HG03139 (cell line): ENCODE results near the gene ESYT2.
"Not testable (repeated sequence)": the region's sequence is repeated elsewhere in the genome, so short reads cannot be mapped to it uniquely, and the experiment has no call there.

Source experiments
- ATAC-seq: cut with Tn5 transposase; IDR thresholded peaks from one replicate; pipeline ENCODE4 v1.9.1; 2021; ENCODE audit not compliant: unreplicated experiment

ESYT2 gene, protein sequence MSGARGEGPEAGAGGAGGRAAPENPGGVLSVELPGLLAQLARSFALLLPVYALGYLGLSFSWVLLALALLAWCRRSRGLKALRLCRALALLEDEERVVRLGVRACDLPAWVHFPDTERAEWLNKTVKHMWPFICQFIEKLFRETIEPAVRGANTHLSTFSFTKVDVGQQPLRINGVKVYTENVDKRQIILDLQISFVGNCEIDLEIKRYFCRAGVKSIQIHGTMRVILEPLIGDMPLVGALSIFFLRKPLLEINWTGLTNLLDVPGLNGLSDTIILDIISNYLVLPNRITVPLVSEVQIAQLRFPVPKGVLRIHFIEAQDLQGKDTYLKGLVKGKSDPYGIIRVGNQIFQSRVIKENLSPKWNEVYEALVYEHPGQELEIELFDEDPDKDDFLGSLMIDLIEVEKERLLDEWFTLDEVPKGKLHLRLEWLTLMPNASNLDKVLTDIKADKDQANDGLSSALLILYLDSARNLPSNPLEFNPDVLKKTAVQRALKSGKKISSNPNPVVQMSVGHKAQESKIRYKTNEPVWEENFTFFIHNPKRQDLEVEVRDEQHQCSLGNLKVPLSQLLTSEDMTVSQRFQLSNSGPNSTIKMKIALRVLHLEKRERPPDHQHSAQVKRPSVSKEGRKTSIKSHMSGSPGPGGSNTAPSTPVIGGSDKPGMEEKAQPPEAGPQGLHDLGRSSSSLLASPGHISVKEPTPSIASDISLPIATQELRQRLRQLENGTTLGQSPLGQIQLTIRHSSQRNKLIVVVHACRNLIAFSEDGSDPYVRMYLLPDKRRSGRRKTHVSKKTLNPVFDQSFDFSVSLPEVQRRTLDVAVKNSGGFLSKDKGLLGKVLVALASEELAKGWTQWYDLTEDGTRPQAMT

DNA sequence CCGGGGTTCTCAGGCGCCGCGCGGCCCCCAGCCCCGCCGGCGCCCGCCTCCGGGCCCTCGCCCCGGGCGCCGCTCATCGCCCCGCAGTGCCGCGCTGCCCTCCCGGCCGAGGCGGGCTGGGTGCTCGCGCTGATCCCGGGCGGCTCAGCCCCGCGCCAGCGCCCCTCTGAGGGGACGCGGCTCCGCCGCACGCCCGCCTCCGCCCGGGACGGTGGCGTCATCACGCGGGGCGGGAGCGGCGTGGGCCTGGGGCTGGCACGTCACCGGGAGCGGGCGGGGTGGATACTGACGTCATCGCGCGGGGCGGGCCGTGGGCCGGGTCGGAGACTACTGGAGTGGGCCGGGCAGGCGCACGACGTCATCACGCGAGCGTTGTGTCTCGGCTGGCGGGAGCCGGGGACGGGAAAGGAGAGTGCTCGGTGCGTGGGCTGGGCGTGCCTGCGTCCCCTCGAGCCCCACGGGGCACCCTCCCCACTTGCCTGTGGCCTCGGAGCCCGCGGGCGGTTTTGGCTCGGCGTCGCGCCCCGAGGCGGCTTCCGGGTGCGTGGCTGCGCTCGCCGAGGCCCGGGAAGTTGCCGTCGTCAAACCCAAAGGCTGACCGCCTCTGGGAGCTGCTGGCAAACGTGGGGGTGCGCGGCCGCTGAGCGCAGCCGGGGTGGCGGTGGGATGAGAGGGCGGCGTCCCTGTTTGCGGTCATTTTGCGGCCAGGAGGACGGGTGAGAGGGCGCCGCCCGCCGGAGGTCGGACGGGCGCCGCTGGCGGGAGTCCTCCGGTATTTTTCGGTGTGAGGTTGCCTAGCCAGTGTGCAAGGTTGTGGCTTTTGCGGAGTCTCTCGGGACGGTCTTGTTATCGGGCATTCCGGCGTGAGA, at the start of gene ESYT2:
ESYT2 (minus strand) TSS at position 168 of the 869 bp plus-strand sequence; CDS start at position 77, 91 bp downstream.
- peak; percentile 81 for ATAC-seq

DNA sequence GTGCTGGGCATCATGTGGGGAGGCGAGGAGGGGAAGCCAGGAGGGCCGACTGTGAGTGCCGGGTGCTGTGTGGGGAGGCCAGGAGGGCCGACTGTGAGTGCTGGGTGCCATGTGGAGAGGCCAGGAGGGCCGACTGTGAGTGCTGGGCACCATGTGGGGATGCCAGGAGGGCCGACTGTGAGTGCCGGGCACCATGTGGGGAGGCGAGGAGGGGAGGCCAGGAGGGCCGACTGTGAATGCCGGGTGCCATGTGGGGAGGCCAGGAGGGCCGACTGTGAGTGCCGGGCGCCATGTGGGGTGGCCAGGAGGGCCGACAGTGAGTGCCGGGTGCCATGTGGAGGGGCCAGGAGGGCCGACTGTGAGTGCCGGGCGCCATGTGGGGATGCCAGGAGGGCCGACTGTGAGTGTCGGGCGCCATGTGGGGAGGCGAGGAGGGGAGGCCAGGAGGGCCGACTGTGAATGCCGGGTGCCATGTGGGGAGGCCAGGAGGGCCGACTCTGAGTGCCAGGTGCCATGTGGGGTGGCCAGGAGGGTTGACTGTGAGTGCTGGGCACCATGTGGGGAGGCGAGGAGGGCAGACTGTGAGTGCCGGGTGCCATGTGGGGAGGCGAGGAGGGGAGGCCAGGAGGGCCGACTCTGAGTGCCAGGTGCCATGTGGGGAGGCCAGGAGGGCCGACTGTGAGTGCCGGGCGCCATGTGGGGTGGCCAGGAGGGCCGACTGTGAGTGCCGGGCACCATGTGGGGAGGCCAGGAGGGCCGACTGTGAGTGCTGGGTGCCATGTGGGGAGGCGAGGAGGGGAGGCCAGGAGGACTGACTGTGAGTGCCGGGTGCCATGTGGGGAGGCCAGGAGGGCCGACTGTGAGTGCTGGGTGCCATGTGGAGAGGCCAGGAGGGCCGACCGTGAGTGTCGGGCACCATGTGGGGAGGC, 49.1 kb upstream of the ESYT2 start:
- ATAC-seq: not testable (repeated sequence)

DNA sequence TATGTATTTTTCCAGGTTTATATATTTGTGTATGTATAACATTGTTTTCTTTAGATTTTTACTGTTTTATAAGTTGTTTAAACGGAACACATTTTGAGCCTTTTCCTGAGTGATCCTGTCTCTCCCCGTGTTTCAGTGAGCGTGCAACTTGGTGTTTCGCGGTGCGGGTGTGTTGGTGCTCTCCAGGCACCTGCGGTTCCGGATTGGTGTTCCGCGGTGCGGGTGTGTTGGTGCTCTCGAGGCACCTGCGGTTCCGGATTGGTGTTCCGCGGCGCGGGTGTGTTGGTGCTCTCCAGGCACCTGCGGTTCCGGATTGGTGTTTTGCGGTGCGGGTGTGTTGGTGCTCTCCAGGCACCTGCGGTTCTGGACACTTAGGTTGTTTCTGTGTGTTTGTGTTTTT, 47.7 kb upstream of the ESYT2 start:
- ATAC-seq: no peak

DNA sequence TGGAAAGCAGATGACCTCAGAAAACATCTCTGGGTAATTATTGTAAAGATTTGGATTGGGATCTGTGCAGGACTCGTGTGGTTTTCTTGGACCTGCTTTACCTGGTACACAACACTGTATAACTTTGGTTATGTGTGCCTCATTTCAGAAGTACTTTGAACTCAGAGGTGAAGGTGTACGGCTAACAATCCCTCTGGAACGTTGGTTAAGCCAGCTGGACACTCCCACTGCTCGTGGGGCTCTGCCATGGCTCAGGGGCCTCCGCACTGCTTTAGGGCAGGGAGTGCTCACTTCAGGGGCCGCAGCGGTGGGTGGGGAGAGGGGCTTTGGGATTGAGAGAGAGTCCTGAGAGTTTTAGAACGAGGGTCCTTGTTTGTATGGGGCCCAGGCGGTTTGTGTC, 40.6 kb upstream of the ESYT2 start:
- no peak for ATAC-seq

DNA sequence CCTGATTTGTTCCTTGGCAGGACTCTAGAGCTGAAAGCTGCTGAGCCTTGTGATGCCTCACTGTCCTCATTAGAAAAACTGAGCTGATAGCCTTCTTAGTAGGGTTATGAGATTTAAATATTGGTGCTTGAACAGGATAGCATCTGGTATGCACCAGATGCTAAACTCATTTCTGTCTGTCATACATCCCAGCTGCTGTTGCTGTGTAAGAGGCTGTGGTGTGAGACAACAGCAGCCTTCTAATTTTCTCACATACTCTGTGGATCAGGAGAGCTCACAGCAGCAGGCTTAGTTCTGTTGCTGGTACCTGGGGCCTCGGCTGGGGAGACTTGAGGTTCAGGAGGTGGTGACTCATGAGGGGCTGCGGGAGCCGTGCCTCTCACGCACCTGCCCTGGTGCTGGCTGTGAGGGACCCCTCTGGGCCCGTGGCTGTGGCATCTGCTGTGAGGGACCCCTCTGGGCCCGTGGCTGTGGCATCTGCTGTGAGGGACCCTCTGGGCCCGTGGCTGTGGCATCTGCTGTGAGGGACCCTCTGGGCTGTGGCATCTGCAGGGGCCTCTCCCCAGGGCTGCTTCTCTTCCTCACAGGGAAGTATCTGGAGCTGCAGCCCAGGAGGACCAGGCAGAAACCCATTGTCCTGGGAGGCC, 39.6 kb upstream of the ESYT2 start:
- ATAC-seq: no peak

DNA sequence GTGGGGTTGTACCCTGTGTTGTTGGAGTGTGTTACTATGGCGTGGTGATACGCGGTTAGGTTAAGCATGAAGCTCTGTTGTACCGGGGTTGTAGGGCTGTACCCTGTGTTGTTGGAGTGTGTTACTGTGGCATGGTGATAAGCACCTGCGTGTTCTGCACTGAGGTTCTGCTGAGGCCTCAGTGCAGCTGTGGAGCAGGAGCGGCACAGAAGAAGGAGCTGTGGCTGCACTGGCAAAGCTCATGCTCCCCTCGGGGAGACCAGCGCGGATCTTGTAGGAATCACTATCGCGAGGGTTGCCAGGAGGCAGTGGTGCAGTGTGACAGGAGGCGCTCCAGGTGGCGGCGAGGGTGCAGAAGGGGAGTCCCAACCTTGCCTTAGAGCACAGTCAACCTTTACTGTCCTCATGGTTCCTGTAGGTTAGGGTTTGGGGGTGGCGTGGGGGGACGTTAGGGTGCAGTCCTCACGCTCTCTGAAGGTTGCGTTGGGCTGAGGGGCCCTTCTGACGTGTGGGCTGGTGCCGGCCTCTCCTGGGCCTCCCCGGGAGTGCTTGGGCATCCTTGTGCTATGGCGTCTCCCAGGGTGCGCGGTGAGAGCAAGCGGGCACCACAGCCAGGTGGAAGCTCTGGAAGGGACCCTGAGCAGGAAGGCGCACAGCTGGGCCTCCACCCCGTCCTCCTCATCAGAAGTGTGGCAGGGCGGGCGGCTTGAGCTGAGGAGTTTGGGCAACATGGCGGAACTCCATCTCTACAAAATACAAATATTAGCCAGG, 38.1 kb upstream of the ESYT2 start:
- ATAC-seq: no peak

DNA sequence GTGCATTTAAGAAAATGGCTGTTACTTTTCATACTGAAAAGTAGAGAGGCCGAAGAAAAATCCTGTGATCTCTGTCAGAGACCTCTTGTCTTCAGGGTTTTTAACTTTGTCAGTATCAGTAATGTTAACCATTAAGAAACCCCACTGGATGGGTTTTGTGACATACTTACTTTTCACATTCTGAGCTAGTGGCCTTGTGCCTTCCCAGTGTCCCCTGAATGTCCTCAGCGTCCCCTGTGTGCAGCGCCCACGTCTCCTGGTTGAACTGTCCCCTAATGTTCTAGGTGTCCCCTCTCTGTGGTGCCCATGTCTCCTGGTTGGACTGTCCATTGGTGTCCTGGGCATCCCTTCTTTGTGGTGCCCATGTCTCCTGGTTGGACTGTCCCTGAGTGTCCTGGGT, 36.7 kb upstream of the ESYT2 start:
- no peak for ATAC-seq

DNA sequence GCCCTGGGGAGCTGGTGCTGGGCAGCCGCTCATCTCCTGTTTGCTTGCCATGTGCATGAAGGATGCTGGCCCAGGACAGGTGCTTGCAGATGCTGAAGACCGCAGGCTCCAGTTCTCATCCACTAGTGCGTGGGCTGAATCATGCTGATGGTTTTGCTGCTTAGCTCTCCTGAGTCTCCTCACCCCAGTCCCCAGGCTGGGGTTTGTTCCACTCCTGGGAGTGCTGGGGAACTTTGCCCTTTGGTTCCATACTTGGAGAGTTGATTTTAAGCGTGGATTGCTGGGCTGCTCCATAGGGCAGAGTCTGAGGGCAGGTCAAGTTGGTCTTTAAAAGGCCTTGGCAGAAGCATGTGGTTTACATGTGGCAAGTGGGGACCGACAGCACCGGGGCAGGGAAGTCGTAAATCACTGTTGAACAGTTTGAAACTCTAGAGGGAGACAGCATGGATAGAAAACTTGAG, 36.2 kb upstream of the ESYT2 start:
- no peak for ATAC-seq

DNA sequence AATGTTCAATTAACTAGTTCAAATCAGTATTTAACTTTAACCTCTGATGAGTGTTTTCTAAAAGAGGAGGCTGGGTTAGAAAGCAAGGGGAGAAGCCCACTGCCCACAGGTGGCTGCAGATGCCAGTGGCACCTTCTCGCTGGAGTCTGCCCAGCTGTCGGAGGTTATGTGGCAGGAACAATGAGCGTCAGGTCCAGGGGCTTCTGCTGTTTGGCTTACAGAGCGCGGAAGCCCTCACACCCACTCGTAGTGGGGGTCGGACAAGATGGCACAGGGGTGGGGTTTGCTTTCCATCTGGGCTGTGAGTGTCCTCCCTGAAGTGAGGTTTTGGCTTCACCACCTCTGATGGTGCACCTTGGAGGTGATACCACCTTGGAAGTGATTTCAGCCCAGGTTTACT, 35.5 kb upstream of the ESYT2 start:
- ATAC-seq: no peak

DNA sequence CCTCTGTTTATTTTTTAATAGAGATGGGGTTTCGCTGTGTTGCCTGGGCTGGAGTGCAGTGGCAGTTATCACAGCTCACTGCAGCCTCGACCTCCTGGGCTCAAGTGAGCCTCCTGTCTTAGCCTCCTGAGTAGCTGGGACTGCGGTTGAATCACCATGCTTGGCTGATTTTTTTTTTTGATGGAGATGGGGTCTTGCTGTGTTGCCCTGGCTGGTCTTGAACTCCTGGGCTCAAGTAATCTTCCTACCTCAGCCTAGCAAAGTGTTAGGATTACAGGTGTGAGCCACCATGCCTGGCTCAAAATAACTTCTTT, 35.2 kb upstream of the ESYT2 start:
- no peak for ATAC-seq

DNA sequence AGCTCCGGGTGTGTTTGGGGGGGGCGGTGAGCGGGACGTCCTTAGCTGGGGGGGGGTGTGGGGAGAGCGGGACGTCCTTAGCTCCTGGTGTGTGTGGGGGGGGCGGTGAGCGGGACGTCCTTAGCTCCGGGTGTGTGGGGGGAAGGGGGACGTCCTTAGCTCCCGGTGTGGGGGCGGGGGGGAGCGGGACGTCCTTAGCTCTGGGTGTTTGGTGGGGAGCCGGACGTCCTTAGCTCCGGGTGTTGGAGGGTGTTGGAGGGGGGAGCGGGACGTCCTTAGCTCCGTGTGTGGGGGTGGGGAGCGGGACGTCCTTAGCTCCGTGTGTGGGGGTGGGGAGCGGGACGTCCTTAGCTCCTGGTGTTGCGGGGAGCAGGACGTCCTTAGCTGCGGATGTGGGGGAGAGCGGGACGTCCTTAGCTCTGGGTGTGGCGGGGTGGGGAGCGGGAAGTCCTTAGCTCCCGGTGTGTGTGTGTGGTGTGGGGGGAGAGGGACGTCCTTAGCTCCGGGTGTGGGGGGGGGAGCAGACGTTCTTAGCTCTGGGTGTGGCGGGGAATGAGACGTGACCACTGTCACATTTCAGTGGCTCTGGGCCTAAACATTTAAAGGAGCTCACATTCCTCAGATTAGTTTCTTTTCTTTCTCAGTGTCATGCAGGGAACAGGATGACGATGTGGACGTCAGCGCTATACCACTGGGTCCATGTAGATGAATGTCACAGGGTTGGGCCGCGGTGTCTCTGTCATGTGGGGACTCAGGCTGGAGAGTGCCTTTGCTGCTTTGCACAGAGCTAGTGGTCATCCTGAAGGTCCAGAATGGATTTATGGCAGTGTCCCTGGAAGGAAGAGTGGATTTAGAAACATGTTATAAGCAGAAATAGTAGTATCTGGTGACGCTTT, 34.5 kb upstream of the ESYT2 start:
- ATAC-seq: peak; percentile 40

DNA sequence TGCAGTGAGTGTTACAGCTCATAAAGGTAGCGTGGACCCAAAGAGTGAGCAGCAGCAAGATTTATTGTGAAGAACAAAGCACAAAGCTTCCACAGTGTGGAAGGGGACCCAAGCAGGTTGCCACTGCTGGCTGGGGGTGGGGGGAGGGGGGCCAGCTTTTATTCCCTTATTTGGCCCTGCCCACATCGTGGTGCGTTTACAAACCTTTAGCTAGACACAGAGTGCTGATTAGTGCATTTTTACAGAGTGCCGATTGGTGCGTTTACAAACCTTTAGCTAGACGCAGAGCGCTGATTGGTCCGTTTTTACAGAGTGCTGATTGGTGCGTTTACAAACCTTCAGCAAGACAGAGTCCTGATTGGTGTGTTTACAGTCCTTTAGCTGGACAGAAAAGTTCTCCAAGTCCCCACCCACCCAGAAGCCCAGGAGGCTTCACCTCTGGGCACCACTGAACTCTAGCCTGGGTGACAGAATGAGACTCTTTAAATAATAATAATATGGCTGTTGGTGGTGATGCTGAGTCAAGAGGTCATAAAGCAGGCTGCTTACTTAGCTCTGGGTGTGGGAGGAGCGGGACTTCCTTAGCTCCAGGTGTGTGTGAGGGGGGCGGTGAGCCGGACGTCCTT, 33.8 kb upstream of the ESYT2 start:
- ATAC-seq: peak; percentile 50

DNA sequence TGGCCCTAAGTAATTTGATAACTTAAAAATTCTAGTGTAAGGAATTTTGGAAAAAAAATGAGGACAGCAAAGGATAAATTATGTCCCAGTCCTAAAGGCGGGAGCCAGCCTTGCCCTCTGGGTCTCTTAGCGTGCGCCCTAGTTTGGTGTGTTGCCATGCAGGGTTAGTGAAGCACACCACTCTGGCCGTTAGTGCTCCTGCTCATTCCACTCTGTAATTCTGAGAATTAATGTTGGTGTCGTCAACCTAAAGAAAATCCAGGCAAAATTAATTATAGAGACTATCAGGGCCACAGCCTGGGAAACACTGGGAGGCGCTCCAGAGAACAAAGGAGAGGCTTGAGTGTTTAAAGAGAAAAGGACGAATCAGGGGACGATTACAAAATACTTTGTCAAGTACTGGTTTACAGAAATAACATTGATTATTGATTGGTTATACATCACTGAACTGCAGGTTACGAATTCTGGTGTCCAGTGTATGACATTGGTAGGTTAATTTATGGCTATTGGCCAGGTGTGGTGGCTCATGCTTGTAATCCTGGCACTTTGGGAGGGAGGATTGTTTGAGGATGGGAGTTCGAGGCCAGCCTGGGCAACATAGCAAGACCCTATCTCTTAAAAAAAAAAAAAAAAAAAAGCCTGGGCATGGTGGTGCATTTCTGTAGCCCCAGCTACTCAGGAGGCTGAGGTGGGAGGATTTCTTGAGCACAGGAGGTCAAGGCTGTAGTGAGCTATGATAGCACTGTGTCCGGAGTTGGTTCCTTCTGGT, 32.8 kb upstream of the ESYT2 start:
- no peak for ATAC-seq

DNA sequence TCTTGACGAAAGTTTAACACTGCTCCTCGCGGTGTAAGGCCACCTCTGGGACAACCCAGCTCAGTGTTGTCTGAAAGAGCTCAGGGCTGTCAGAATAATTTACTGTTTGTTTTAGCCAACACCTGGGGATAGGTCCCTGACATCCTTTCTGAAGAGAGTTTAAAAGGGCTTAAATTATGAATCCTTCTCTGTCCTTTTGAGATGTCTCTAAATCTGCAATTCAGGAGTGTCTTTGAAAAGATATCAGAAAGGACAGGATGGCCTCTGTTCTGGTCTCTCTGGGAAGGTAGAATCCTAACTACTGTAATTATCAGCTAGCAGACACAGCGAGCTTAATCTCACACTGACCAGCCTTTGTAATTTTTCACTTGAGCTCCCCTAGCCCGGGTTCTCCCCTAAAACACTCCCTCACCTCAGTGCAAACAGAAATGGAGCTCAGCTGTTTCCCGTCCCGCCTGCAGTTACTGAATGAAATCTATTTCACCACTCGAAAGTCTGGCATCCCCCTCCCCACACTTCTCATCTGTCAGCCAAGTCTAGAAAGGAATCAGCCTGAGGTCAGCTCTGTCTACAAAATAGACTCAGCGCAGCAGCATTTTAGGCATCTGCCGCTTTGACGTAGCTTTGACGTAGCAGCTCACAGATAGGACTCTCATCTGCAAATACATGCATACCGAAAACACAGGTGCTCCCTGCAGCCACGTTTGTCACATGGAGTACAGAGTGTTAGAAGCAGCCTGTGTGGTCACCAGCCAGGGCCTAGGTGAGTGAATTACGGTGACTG, 31.9 kb upstream of the ESYT2 start:
- ATAC-seq: no peak

DNA sequence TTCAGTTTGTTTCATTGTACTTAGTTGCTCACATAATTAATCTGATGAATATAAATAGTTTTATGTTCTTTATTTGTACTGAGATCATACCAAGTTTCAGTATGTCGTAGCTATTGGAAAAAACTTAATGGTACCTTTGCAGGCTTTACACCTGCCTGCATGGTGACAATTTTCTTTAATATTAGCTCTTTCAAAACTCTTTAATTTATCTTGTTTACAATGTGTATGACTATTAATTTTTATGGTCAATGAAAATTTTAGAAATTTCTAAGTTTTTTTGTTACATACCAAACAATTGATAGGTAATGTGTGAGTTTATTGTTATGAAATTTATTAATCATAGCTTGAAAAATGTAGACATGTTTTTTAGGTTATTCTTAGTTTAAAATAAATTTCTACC, 31.1 kb upstream of the ESYT2 start:
- ATAC-seq: no peak
